Stimulated activated CD8-positive, alpha-beta memory T cell treated with anti-CD3 and anti-CD28 coated beads, Interleukin-15, amount 100 ng/mL, for 4 hours (primary cell): ENCODE data around the gene TPD52L1.
A peak's percentile ranks its signal among the peaks of the same experiment; 100 is the strongest.
"Not testable (repeated sequence)": the region's sequence is repeated elsewhere in the genome, so short reads cannot be mapped to it uniquely, and the experiment has no call there.

Experiments
- DNase-seq, 2 donors: peaks; one replicate each; pipeline ENCODE4 v3.0.0-alpha.2; 2020; ENCODE audit warnings: low read depth in 2 of 2

The TPD52L1 gene, protein sequence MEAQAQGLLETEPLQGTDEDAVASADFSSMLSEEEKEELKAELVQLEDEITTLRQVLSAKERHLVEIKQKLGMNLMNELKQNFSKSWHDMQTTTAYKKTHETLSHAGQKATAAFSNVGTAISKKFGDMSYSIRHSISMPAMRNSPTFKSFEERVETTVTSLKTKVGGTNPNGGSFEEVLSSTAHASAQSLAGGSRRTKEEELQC

DNA sequence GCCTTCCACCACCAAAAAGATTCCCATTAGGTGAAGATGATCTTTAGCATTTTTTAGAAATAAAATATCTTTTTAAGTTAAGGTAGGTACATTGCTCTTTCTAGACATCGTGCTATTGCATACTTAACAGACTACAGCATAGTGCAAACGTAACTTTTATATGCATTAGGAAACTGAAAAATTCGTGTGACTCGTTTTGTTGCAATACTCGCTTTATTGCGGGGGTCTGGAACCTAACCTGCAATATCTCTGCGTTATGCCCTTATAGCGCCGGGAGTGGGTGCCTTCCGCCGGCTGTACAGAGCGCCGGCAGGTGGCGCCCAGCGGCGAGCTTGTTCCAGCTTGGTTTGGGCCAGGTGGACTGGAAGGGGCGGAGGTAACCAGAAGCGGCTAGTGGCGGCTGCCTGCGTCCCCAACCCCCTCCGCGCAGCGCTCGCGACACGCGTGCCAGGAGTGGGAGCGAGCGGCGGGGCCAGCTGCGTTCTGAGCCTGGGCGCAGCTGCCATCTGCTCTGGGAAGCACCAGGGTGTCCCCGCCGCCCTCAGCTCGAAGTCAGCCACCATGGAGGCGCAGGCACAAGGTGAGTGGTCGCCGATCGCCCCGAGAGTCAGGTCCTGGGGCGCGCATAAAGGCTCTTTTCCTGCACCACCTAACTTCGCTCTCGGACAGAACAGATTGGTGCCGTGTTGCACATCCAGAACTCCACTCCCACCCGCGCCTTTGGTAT lies at the start of gene TPD52L1:
TSS of gene TPD52L1 (plus strand) at position 383 of the 727 bp plus-strand sequence. CDS start at position 562, 179 bp downstream.
- peak; percentile 9 to 10 for DNase-seq

DNA sequence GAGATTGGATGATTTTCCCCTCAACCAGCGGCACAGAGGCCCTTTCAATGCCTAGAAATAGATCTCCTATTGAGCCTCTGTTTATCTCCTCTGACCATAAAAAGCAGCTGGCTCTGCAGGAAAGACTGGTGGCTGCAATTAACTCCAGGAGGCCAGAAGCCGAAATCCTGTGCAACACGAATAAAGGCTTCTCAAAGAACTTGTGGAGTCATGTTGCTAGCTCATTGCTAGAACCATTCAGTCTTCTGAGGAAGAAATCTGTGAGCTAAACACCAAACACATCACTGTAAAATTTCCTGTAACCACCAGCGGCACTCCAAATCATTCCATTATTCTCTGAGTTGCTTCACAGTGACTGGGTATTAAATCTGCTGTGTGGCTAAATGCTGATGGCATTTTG lies 49.1 kb upstream of the TPD52L1 start:
- no peak for DNase-seq

DNA sequence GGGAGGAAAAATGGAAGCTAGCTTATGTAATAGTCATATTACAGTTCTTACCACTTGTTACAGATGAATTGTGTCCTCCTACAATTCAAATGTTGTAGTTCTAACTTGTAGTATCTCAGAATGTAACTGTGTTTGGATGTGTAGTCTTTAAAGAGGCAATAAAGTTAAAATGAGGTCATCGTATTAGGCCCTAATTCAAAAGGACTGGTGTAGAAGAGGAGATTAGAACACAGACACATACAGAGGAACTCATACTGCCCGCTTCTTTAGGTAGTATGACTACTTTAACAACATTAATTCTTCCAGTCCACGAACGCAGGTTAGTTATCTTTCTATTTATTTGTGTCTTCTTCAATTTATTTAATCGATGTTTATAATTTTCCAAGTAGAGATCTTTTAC lies 46.5 kb upstream of the TPD52L1 start:
- DNase-seq, result no peak

DNA sequence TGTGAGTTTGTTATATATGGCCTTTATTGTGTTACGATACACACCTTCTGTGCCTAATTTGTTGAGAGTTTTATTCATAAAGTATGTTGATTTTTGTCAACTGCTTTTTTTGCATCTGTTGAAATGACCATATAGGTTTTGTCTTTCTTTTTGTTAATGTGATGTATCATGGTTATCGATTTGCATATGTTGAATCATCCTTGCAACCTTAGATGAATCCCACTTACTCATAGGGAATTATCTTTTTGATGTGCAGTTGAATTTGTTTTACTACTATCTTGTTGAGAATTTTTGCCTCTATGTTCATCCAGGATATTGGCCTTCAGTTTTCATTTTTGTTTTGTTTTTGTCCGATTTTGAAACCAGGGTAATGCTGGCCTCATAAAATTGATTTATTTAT lies 45.7 kb upstream of the TPD52L1 start:
- no peak for DNase-seq

DNA sequence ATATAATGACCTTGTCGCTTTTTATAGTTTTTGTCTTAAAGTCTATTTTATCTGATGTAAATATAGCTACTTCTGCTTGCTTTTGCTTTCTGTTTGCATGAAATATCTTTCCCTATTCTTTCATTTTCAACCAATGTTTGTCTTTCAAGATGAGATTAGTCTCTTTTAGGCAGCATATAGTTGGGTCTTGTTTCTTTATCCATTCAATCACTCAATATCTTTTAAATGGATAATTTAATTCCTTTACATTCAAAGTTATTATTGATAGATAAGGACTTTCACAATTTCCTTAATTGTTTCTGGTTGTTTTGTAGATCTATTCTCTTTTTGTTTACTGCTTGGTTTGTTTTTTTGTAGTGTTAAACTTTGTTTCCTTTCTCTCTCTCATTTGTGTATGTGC lies 43.5 kb upstream of the TPD52L1 start:
- DNase-seq, result no peak

DNA sequence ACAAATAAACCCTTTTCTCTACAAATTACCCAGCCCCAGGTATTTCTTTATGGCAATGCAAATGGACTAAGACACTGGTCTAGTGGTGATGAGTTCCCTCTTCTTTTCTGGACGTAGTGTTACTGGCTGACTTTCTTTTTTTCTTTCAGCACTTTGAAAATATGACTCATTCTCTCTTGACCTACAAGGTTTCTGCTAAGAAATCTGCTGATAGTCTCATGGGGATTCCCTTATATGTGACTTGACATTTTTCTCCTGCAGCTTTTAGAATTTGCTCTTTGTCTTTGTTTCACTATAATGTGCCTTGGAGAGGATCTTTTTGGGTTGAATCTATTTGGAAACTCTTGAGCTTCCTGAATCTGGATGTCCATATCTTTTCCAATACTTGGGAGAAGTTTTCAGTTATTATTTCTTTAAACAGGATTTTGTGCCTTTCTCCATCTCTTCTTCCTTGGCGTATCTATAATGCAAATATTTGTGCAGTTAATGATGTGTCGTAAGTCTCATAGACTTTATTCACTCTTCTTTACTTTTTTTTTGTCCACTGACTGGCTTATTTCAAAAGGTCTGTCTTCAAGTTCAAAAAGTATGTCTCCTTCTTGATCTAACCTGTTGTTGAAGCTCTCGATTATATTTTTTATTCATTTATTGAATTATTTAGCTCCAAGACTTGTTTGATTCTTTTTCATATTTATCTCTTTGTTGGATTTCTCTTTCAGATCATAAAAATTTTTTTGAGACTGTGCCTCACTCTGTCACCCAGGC lies 42.2 kb upstream of the TPD52L1 start:
- DNase-seq, result no peak

DNA sequence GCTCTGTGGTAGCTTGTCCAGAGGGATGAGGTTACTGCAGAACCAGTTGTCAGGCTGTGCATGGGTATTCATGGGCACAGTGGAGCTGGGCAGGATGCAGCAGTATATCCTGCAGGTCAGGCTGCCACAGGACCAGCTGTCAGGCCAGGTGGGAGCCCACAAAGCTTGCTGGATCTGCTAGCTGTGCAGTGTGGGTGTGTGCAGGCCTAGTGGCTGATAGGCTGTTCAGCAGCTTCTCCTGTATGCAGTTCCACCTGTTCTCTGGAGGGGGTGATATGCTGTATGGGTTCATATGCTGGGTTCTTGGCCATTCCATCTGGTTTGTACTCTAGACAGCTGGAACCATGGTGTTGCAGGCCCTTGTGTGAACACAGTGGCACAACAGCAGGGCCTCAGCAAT lies 40.6 kb upstream of the TPD52L1 start:
- DNase-seq, result no peak

DNA sequence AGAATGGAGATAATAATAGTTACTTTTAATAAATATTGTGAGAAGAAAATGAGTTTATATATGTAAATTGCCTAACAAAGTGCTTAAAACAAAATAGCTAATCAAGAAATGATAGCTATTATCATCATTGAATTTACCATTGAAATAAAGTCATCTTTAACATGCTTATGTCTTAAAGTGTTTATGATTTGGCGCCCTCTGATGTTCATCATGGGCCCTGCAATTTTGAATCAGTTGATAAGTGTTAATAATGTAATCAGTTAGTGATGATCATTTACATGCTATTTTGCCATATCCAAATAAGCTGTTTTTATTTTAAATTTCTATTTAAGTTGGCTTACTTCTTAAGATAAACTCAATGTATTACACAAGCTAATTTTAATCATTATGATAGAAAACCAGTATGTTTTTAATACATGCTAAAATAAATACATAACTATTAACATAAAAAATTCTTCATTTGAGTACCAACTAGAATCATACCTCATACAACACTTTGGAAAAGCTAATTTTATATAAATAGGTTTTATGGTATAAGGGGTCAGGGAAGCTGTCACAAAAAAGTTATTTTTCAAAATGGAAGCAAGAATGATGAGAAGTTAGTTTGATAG lies 39.2 kb upstream of the TPD52L1 start:
- DNase-seq, result no peak

DNA sequence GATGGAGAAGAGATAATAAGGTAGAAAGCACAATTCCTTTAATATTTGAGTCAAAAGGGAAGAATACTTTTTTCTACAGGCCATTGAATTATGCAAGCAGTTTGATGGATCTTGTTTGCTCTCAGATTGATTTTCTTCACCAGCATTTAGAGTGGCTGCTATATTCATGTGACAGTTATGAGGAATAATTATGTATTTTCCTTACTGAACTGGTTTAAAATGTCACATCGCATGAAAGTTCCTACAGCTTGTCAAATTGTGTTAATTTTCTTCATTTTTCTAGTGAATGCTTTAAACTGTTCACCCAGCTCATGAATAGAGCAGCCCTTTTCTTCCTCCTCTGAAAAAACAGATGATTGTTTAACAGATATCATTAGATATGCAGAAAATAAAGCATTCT lies 37.4 kb upstream of the TPD52L1 start:
- no peak for DNase-seq

DNA sequence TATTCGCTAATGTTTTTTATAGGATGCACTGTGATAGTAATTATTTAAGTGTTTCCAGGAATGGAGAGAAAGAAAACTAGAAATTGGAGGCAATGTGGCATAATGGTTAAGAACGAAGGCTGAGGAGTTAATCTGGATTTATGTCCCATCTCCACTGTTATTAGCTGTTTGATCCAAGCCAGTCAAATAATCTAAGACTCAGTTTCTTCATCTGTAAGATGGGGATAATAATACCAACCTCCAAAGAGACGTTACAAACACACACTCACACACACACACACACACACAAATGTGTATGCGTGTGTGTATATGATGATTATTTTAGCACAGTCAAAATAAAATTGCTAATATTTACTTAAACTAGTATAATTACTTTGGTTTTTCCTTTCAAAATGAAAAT lies 36.9 kb upstream of the TPD52L1 start:
- no peak for DNase-seq

DNA sequence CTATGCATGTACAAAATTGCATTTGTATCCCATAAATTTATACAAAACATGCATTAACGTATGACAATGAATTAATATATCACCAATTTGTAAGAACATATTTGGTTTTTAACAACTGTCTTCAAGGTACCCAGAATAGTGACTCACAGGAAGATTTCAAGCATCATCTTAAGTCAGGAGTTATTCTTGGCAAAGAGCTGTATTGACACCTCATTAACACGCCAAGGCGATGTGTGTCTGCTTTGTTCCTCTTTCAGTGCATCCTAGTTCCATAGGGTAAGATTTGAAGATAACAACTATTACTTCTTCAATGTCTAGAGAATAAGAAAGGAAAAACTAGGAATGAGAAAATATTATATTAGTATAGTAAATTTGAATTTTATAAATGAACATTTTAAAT lies 35.8 kb upstream of the TPD52L1 start:
- no peak for DNase-seq

DNA sequence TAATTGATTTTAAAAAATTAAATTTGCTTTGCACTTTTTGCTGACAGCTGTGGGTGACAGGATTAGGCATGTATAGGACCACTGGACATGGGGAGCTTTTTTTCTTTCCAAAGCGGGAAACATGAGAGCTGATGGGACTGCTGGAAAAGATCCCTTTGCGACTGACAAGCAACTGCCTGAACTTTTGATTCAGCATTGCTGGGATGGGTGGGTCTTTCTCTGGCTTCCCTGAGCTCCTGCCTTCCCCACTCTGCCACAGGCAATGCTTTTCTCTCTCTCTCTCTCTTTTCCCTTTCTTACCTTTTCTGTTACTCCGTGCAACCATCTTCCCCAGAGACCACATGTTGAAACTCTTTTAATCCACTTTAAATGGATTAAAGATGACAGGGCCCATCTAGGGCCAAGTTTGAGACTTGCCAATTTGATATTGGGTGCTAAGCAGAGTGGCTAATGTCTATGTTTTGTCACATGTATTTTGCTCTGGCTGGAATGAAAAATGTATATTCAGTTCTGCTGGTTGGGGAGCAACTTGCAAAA lies 33.5 kb upstream of the TPD52L1 start:
- DNase-seq, result no peak

DNA sequence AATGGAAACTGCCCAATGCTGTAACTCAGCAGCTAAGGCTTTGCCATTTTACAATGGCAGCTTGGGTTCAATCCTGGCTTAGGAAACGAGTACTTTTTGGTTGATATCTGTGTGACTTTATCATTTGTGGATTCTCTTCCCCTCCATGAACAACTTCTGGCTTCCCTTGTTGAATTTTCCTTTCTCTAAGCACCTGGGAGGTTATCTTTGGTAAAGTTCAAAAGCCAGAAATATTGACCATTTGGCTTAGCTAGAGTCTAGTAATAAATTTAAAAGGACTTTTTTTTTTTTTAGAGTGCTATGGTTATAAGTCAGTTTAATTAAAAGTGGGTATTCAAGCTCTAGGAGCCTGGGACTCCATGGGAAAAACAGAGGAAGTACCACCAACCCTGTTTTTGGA lies 31.7 kb upstream of the TPD52L1 start:
- no peak for DNase-seq

DNA sequence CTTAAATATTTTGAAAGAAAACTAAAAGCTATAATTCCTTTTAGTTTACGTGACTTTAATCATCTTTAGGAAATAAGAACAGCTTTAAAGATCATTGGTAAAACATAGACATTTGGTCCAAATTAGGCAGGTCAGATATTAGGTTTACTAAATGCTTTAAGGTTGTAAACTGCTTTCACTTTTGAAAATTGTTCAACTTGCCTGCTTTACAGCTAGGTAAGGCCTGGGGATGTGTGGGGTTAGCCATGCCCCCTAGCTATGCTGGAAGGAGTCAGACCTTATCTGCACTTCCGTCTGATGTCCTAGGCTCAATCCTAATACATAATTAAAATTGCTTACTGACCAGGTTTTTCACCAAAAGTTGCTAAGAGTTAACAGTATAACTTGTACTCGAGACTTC lies 30.5 kb upstream of the TPD52L1 start:
- DNase-seq, result no peak

DNA sequence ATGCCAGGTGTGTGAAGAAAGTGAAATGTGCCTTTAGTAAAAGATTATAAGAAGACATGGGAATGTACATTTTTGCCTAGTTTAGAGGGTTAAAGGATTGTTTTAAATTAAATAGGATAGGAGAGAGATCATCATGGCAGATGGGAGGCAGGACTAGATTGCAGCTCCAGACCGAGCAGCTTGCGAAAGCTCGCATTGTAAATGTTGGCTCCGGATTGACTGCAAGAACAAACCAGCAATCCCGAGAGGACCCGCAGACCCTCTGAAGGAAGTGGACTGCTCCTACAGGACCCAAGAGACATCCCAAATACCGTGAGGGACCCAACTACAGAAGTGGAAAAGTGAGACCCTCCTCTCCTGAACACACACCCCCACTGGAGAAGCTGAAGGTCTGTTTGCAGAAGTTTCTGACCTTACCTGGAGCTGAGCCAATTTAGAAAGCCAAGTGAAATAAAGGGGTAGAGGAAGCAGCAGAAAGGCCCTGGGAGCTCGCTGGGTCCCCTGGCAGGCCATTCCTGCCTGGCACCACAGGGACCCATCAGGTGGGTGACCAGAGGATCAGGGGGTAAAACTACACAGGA lies 30.0 kb upstream of the TPD52L1 start:
- no peak for DNase-seq

DNA sequence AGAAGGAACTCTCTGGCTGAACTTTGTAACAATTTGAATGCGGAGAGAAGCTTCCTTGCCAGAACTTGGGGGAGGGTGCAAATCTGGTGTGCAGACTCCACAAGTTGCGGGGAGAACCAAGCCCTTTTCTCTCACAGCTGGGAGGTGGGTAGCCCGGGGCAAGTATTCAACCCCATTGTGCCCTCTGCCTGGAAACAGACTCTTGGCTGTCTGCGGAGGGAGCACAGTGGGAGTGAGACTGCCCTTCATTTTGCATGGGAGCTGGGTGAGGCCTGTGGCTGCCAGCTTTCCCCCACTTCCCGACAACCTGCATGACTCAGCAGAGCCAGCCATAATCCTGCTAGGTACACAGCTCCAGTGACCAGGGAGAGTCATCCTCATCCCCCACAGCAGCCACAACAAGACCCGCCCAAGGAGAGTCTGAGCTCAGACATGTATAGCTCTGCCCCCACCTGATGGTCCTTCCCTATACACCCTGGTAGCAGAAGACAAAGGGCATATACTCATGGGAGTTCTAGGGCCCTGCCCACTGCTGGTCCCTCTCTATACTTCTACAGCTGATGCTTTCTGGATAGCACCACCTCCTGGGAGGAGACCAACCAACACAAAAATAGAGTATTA lies 29.4 kb upstream of the TPD52L1 start:
- no peak for DNase-seq

DNA sequence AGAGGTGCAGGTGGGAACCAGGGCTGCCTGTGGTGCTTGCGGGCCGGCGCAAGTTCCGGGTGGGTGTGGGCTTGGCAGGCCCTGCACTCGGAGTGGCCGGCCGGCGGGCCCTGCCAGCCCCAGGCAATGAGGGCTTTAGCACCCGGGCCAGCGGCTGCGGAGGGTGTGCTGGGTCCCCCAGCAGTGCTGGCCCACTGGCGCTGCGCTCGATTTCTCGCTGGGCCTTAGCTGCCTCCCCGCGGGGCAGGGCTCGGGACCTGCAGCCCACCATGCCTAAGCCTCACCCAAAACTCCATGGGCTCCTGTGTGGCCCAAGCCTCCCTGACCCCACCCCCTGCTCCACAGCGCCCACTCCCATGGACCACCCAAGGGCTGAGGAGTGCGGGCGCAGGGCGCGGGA lies 27.7 kb upstream of the TPD52L1 start:
- DNase-seq, result not testable (repeated sequence)

DNA sequence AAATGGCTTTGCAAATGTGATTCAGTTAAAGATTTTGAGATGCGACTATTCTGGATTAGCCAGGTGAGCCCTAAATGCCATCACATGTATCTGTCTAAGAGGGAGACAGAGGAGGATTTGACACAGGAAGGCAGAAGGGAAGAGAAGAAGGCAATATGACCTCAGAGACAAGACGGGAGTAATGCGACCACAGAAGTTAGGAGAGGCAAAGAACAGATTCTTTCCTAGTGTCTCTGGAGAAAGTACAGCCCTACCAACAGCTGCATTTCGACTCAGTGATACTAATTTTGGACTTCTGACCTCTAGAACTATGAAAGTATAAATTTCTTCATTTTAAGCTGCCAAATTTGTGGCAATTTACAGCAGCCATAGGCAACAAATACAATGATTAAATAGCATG lies 24.2 kb upstream of the TPD52L1 start:
- DNase-seq, result no peak

DNA sequence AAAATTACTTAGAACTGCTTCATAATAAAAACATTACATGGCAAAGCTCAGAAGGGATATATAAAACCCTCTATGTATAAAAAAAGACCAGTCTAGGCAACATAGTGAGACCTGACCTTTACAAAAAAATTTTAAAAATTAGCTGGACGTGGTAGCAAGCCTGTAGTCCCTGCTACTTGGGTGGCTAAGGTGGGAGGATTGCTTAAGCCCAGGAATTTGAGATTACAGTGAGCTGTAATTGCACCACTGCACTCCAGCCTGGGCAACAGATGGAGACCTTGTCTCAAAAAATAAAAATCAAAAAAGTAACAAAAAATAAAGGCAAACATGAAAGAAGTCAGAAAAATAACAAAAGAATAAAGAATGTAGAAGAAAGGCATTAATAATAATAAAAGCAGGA lies 21.5 kb upstream of the TPD52L1 start:
- no peak for DNase-seq

DNA sequence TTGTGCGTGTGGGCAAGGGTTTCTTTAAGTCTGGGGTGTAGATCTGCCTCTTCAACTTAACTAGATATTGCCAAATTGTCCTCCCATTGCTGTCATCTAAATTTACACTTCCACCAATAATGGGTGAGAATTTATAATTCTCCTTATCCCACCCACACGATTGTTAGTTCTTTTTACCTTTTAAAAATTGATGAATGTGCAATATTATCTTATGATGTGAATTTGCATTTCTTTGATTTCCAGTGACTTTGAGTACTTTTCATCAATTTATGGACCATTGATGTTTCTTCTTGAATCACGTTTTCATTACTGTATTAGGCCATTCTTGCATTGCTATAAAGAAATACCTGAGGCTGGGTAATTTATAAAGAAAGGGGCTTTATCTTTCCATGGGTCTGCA lies 17.2 kb upstream of the TPD52L1 start:
- DNase-seq, result no peak

DNA sequence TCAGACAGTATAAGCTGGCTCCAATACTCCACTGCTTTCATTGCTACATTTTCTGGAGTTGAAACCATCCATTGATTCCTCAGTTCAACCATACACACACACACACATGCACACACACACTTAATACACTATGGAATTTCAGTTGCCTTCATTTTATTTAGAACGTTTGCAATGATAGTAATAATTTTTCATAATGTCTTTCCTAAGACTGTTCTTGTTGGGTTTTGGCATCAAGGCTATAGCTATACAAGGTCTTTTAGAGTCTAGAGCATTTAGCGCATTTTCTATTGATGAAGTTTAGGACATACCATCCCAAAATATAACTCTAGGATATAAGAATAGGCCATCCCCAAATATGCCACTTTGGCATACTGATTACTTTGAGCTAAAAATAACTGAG lies 15.5 kb upstream of the TPD52L1 start:
- no peak for DNase-seq

DNA sequence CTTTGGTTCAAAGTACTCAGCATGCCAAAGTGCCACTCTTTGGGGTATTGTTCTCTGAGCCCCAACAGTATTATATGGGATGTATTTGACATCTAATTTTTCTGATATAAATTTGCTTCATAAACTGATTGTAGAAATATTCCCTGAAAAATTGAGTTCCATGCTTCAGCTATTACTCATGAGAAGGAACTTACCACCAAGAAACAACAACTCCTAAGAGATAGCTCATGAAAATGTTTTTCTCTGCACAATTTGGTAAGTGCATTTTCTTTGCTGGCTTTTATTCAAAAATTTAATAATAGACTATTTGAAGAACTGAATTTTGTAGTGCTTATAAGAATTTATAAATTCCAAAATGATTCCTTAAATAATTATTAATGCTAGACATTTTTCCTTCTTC lies 12.8 kb upstream of the TPD52L1 start:
- no peak for DNase-seq
